SK-N-SH (cell line): ENCODE results near the gene NOS1. TPM values are rescaled to one million over a fixed set of nuclear protein-coding genes. Genes with fewer than 3 reads are reported as not detected.

Experiments used
- CTCF ChIA-PET: fragments of 300-600, 350-600 bp; formaldehyde crosslinking; extraction: SDS; loops from one replicate; lab custom pipeline; 2021; lab: Yijun Ruan, JAX
- POLR2A ChIA-PET: fragments of 350-600 bp; sonication (Branson Sonifier 250); formaldehyde crosslinking; extraction: SDS; loops from one replicate; lab custom pipeline; 2020; ENCODE audit warnings: antibody characterized with exemption, inconsistent platforms; lab: Yijun Ruan, JAX
- DNase-seq: peaks from one replicate; pipeline ENCODE4 v3.0.0; 2012
- H2AFZ ChIP-seq: fragments of 200-600 bp; sonication (generic); 2 replicates; pipeline ENCODE4 v1.8.1; 2016; ENCODE audit warnings: antibody characterized with exemption, mild to moderate bottlenecking, low read depth
- H3F3A ChIP-seq: fragments of 200-600 bp; sonication (generic); replicated peaks from 2 replicates; pipeline ENCODE3; 2016; ENCODE audit warnings: antibody characterized with exemption, mild to moderate bottlenecking; ENCODE audit not compliant: insufficient read depth
- H3K27ac ChIP-seq, 2 experiments: fragments of 200-500 bp in 1 of 2; fragments of 200-600 bp in 1 of 2; sonication (Bioruptor generic) in 1 of 2; sonication (generic), shearing (Covaris generic) in 1 of 2; 2 replicates each; pipeline versions ENCODE4 v1.5.1 to v1.6.1; 2014 to 2016; ENCODE audit warnings: low read depth in 2 of 2, inconsistent platforms in 1 of 2, low read length in 1 of 2, mild to moderate bottlenecking in 1 of 2, mixed read lengths in 1 of 2
- H3K27me3 ChIP-seq: fragments of 200-600 bp; sonication (generic), shearing (Covaris generic); 2 replicates; pipeline ENCODE4 v1.6.1; 2016; ENCODE audit warnings: mixed run types; ENCODE audit not compliant: insufficient read depth
- H3K36me3 ChIP-seq, 2 experiments: fragments of 200-500 bp in 1 of 2; fragments of 200-600 bp in 1 of 2; sonication (Bioruptor generic) in 1 of 2; sonication (generic) in 1 of 2; replicated peaks in 1 of 2; 2 replicates each; pipeline versions ENCODE3 to v1.5.1; 2014 to 2016; ENCODE audit warnings: low read length in 1 of 2, mild to moderate bottlenecking in 1 of 2; ENCODE audit not compliant: insufficient read depth in 2 of 2, control insufficient read depth in 1 of 2
- H3K4me1 ChIP-seq, 2 experiments: fragments of 200-500 bp in 1 of 2; fragments of 200-600 bp in 1 of 2; sonication (Bioruptor generic) in 1 of 2; sonication (generic), shearing (Covaris generic) in 1 of 2; 2 replicates each; pipeline versions ENCODE4 v1.5.1 to v1.6.1; 2014 to 2016; ENCODE audit warnings: low read depth in 1 of 2, low read length in 1 of 2, mixed run types in 1 of 2; ENCODE audit not compliant: insufficient read depth in 2 of 2, control insufficient read depth in 1 of 2
- H3K4me2 ChIP-seq: fragments of 200-600 bp; sonication (generic), shearing (Covaris generic); 2 replicates; pipeline ENCODE4 v1.6.1; 2017; ENCODE audit warnings: mixed run types
- H3K4me3 ChIP-seq, 2 experiments: fragments of 200-500 bp in 1 of 2; fragments of 200-600 bp in 1 of 2; sonication (Bioruptor generic) in 1 of 2; sonication (generic), shearing (Covaris generic) in 1 of 2; 2 replicates each; pipeline versions ENCODE4 v1.5.1 to v1.8.1; 2014 to 2016; ENCODE audit warnings: low read depth in 2 of 2, inconsistent platforms in 1 of 2, low read length in 1 of 2, mild to moderate bottlenecking in 1 of 2, mixed read lengths in 1 of 2, moderate library complexity in 1 of 2
- H3K79me2 ChIP-seq: fragments of 200-600 bp; sonication (generic); 2 replicates; pipeline ENCODE4 v1.8.1; 2017; ENCODE audit warnings: mild to moderate bottlenecking; ENCODE audit not compliant: insufficient read depth
- H3K9ac ChIP-seq: fragments of 200-600 bp; sonication (generic); 2 replicates; pipeline ENCODE4 v1.6.1; 2017; ENCODE audit warnings: mixed run types
- H3K9me2 ChIP-seq: fragments of 200-600 bp; sonication (generic); 2 replicates; pipeline ENCODE4 v1.6.1; 2017; ENCODE audit warnings: mixed run types
- H3K9me3 ChIP-seq: fragments of 200-600 bp; sonication (generic); 2 replicates; pipeline ENCODE4 v1.6.1; 2017; ENCODE audit warnings: mixed run types, mild to moderate bottlenecking, moderate library complexity
- H4K20me1 ChIP-seq: fragments of 200-600 bp; sonication (generic); 2 replicates; pipeline ENCODE4 v1.6.1; 2017; ENCODE audit warnings: mild to moderate bottlenecking, mixed run types; ENCODE audit not compliant: insufficient read depth
- CHD2 ChIP-seq: fragments of 150-350 bp; IDR thresholded peaks from 2 replicates; pipeline ENCODE4 v1.6.1; 2018; ENCODE audit warnings: low read length; ENCODE audit not compliant: partially characterized antibody
- CTCF ChIP-seq: fragments of 200-600 bp; sonication (generic); IDR thresholded peaks from 2 replicates; pipeline ENCODE4 v1.6.1; 2017; ENCODE audit warnings: antibody characterized with exemption, mild to moderate bottlenecking, moderate library complexity
- ELF1 ChIP-seq: IDR thresholded peaks from 2 replicates; pipeline ENCODE4 v1.4.0; 2012
- EP300 ChIP-seq, 2 experiments: IDR thresholded peaks; 2 replicates each; pipeline versions ENCODE4 v1.4.0 to v1.6.1; 2012; ENCODE audit warnings: borderline replicate concordance in 1 of 2, low read depth in 1 of 2, low read length in 1 of 2
- FOSL2 ChIP-seq: IDR thresholded peaks from 2 replicates; pipeline ENCODE4 v1.4.0; 2012; ENCODE audit warnings: low read depth, mild to moderate bottlenecking, moderate library complexity, borderline replicate concordance
- GATA2 ChIP-seq: sonication (generic); formaldehyde crosslinking; IDR thresholded peaks from 2 replicates; pipeline ENCODE4 v1.5.0; 2020; ENCODE audit warnings: mild to moderate bottlenecking, missing genetic modification reagents
- IRF3 ChIP-seq: fragments of 150-350 bp; IDR thresholded peaks from 2 replicates; pipeline ENCODE4 v1.6.1; 2016; ENCODE audit warnings: mild to moderate bottlenecking, low read depth, low read length
- JUND ChIP-seq: IDR thresholded peaks from 2 replicates; pipeline ENCODE4 v1.4.0; 2012
- MAX ChIP-seq: IDR thresholded peaks from 2 replicates; pipeline ENCODE4 v1.4.0; 2012; ENCODE audit warnings: low read depth
- MXI1 ChIP-seq: IDR thresholded peaks from 2 replicates; pipeline ENCODE4 v1.6.1; 2012; ENCODE audit warnings: mild to moderate bottlenecking, low read depth, low read length, improper control_type of control experiment
- NFIC ChIP-seq: IDR thresholded peaks from 2 replicates; pipeline ENCODE4 v1.4.0; 2012; ENCODE audit warnings: borderline replicate concordance
- NRF1 ChIP-seq: IDR thresholded peaks from 2 replicates; pipeline ENCODE4 v1.6.1; 2012; ENCODE audit warnings: low read depth, mild to moderate bottlenecking, low read length
- POLR2AphosphoS5 ChIP-seq: IDR thresholded peaks from 2 replicates; pipeline ENCODE4 v1.6.1; 2012; ENCODE audit warnings: low read depth, low read length
- RXRA ChIP-seq: IDR thresholded peaks from 2 replicates; pipeline ENCODE4 v1.4.0; 2012; ENCODE audit warnings: low read depth, mild to moderate bottlenecking, borderline replicate concordance
- SIN3A ChIP-seq: IDR thresholded peaks from 2 replicates; pipeline ENCODE4 v1.6.1; 2012; ENCODE audit warnings: low read depth, mild to moderate bottlenecking, low read length, moderate library complexity, borderline replicate concordance
- SMC3 ChIP-seq: IDR thresholded peaks from 2 replicates; pipeline ENCODE4 v1.6.1; 2012; ENCODE audit warnings: low read depth, low read length, improper control_type of control experiment
- TAF1 ChIP-seq: IDR thresholded peaks from 2 replicates; pipeline ENCODE4 v1.6.1; 2012; ENCODE audit warnings: low read depth, mild to moderate bottlenecking, low read length, moderate library complexity, borderline replicate concordance
- TEAD4 ChIP-seq: IDR thresholded peaks from 2 replicates; pipeline ENCODE4 v1.4.0; 2012; ENCODE audit warnings: mild to moderate bottlenecking, borderline replicate concordance; ENCODE audit not compliant: insufficient read depth
- YY1 ChIP-seq: IDR thresholded peaks from 2 replicates; pipeline ENCODE4 v1.4.0; 2012; ENCODE audit warnings: low read depth, mild to moderate bottlenecking
- WGBS: methylation state at CpG from one replicate; pipeline ENCODE4 v1.1.6; 2017; ENCODE audit warnings: low lambda C conversion rate; 5-methylcytosine and 5-hydroxymethylcytosine counted together
- polyA plus RNA-seq, 3 experiments: library from polyadenylated mRNA; depleted of rRNA; stranded (reverse); fragments of >200 nt; gene quantifications; 2 replicates each; pipeline ENCODE4 v1.2.3, GENCODE V29; 2012
- TF ChIP-seq, protein P1 (sequence below): fragments of 150-350 bp; IDR thresholded peaks from 2 replicates; pipeline ENCODE4 v1.6.1; 2017; ENCODE audit warnings: antibody characterized with exemption, low read length, low read depth, borderline replicate concordance
- TF ChIP-seq, protein P2 (sequence below): IDR thresholded peaks from 2 replicates; pipeline ENCODE4 v1.4.0; 2012; ENCODE audit warnings: low read depth, borderline replicate concordance
- TF ChIP-seq, protein P3 (sequence below): IDR thresholded peaks from 2 replicates; pipeline ENCODE4 v1.6.1; 2012; ENCODE audit warnings: mild to moderate bottlenecking, low read depth, low read length, moderate library complexity

NOS1 gene
- polyA plus RNA-seq, 1 of the 3 experiments (the other 2 are of a cell fraction): 0.02 TPM

DNA sequence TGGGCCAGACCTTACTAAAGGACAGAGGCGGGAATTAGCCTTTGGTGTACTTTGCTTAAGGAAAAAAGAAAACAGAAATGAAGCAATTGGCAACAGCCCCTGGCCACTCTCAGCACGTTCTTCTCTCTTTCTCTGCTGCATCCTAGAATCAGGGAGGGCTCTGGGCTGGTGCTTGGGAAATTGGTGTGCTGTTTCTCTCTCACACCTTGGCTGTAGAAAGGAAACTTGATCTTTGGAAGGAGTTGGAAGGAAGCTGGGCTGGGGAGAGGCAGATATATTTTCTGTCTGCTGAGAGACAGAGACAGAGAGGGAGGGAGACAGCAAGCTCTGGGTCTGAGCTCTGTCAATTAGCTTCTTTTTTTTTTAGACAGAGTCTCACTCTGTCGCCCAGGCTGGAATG lies 27.4 kb downstream of the NOS1 start (continued):
- TF ChIP-seq, protein P1, sequence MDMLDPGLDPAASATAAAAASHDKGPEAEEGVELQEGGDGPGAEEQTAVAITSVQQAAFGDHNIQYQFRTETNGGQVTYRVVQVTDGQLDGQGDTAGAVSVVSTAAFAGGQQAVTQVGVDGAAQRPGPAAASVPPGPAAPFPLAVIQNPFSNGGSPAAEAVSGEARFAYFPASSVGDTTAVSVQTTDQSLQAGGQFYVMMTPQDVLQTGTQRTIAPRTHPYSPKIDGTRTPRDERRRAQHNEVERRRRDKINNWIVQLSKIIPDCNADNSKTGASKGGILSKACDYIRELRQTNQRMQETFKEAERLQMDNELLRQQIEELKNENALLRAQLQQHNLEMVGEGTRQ: no peak
- TF ChIP-seq JUND (no peak), NFIC (no peak), CHD2 (no peak)

- Histone ChIP-seq H3K9me2 (no peaks in the 10 kb centered on the region), H3K79me2 (no peaks in the 10 kb centered on the region), H3K36me3 (no peaks in the 10 kb centered on the region), H2AFZ (no peak overlapping the region), H4K20me1 (no peaks in the 10 kb centered on the region), H3K4me2 (no peak overlapping the region), H3K9ac (no peak overlapping the region), H3K4me1 (peaks cover 0 to 9% of the 10 kb centered on the region in 2 experiments; a peak in 1 of 4 replicates), H3K4me3 (no peak overlapping the region), H3K27me3 (no peaks in the 10 kb centered on the region; the same call in 1 of the 2 replicates), H3F3A (no peaks in the 10 kb centered on the region), H3K27ac (no peak overlapping the region), H3K9me3 (no peaks in the 10 kb centered on the region)
- 32% methylated on average over 7 of the region's 13 CpGs for WGBS
- DNase-seq: peak; percentile 52
- TF ChIP-seq, protein P2, sequence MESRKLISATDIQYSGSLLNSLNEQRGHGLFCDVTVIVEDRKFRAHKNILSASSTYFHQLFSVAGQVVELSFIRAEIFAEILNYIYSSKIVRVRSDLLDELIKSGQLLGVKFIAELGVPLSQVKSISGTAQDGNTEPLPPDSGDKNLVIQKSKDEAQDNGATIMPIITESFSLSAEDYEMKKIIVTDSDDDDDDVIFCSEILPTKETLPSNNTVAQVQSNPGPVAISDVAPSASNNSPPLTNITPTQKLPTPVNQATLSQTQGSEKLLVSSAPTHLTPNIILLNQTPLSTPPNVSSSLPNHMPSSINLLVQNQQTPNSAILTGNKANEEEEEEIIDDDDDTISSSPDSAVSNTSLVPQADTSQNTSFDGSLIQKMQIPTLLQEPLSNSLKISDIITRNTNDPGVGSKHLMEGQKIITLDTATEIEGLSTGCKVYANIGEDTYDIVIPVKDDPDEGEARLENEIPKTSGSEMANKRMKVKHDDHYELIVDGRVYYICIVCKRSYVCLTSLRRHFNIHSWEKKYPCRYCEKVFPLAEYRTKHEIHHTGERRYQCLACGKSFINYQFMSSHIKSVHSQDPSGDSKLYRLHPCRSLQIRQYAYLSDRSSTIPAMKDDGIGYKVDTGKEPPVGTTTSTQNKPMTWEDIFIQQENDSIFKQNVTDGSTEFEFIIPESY: no peak
- no peak for TF ChIP-seq NRF1
- no peak for TF ChIP-seq GATA2
- no peak for TF ChIP-seq MAX
- no peak for TF ChIP-seq SMC3
- TF ChIP-seq TEAD4: no peak
- TF ChIP-seq POLR2AphosphoS5: no peak
- no peak for TF ChIP-seq TAF1
- no peak for TF ChIP-seq CHD2
- no peak for TF ChIP-seq CTCF
- no peak for TF ChIP-seq FOSL2
- no peak for TF ChIP-seq RXRA
- TF ChIP-seq EP300 (IDR thresholded peaks at IDR 0.05; ENCODE audit: borderline replicate concordance in 1 of 2, low read depth in 1 of 2, low read length in 1 of 2): no peak
- TF ChIP-seq, protein P3, sequence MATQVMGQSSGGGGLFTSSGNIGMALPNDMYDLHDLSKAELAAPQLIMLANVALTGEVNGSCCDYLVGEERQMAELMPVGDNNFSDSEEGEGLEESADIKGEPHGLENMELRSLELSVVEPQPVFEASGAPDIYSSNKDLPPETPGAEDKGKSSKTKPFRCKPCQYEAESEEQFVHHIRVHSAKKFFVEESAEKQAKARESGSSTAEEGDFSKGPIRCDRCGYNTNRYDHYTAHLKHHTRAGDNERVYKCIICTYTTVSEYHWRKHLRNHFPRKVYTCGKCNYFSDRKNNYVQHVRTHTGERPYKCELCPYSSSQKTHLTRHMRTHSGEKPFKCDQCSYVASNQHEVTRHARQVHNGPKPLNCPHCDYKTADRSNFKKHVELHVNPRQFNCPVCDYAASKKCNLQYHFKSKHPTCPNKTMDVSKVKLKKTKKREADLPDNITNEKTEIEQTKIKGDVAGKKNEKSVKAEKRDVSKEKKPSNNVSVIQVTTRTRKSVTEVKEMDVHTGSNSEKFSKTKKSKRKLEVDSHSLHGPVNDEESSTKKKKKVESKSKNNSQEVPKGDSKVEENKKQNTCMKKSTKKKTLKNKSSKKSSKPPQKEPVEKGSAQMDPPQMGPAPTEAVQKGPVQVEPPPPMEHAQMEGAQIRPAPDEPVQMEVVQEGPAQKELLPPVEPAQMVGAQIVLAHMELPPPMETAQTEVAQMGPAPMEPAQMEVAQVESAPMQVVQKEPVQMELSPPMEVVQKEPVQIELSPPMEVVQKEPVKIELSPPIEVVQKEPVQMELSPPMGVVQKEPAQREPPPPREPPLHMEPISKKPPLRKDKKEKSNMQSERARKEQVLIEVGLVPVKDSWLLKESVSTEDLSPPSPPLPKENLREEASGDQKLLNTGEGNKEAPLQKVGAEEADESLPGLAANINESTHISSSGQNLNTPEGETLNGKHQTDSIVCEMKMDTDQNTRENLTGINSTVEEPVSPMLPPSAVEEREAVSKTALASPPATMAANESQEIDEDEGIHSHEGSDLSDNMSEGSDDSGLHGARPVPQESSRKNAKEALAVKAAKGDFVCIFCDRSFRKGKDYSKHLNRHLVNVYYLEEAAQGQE: no peak
- no peak for TF ChIP-seq YY1
- TF ChIP-seq IRF3: no peak
- TF ChIP-seq ELF1: no peak
- no peak for TF ChIP-seq SIN3A
- no peak for TF ChIP-seq JUND
- TF ChIP-seq MXI1: no peak
- CTCF ChIA-PET: interaction anchor here (1.2 kb wide), 1 partner anchor 33 kb away, joined by 3 read pairs; no protein-coding TSS in a partner anchor
- POLR2A ChIA-PET: no interaction called here
Observed at GRCh38 chr12:117333331-117333881, 28.0 kb downstream of the NOS1 start.
